ENCODE results near the gene B3GNT9.
A peak's percentile ranks its signal among the peaks of the same experiment; 100 is the strongest.

B3GNT9 gene

GRCh38 chr16:67109407-67110135 is 41.2 kb downstream of the B3GNT9 start, which contains the start of gene PHAF1:
PHAF1 (plus strand) TSS chr16:67109941; CDS start chr16:67110176, 235 bp downstream.
- 5% methylated on average over 56 of the region's 63 CpGs for WGBS (ENCODE audit: insufficient coverage)
- peak; percentile 89 to 93 (median 92) for DNase-seq
- Histone ChIP-seq H3K27me3 (replicated peaks in 2 of 5; ENCODE audit: control insufficient read depth in 4 of 5, insufficient read depth in 5 of 5, low read length in 4 of 5) (no peaks in the 10 kb centered on the region), H3K27ac (ENCODE audit: insufficient read depth in 1 of 2, low read depth in 1 of 2, low read length in 2 of 2, poor library complexity in 1 of 2, severe bottlenecking in 2 of 2) (peak within 1 kb of the TSS; percentile 40 to 85), H3K9me3 (ENCODE audit: control extremely low read depth in 1 of 5, control insufficient read depth in 4 of 5, insufficient read depth in 2 of 5, low read depth in 1 of 5, low read length in 4 of 5) (no peaks in the 10 kb centered on the region), H3K4me1 (ENCODE audit: control extremely low read depth in 1 of 4, control insufficient read depth in 4 of 4, insufficient read depth in 4 of 4, low read length in 3 of 4) (peaks cover 9 to 39% (median 27%) of the 10 kb centered on the region in 4 experiments), H3K36me3 (ENCODE audit: control insufficient read depth in 4 of 4, insufficient read depth in 4 of 4, low read length in 3 of 4) (peaks cover 0 to 3% (median 1%) of the 10 kb centered on the region in 4 experiments), H3K4me3 (ENCODE audit: control insufficient read depth in 1 of 7, extremely low read depth in 1 of 7, insufficient read depth in 4 of 7, low read depth in 2 of 7, low read length in 6 of 7) (peak within 1 kb of the TSS; percentile 83 to 98 (median 93))
- CTCF ChIA-PET, result interaction anchor here (1.3 kb wide), 1 partner anchor 10 kb away, joined by 4 read pairs; no protein-coding TSS in a partner anchor
- POLR2A ChIA-PET, result no interaction called here

DNA sequence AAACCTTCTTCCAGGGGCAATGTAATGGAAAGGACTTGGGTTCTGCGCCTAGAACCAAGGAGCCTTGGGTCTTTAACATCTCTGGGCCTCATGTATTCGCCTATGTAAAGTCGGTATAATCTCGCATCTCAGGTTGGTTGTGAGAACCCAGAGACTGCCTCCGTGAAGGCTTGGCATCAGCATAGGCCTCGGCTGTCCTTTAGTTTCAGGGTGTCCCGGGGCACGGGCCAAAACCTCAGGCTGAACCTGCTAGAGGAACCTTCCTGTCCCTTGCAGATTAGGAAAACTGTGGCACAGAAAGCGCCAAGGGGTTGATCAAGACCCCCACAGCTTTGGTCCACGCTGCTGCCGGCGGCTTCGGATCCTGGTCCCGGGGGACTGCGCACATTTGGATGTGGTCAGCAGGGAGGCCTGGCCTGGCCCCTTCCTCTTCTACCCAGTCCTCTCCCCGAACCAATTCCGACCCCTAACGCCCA is 41.8 kb downstream of the B3GNT9 start:
- peak overlapping the region in 1 of 2 experiments; percentile 85 for H3K27ac ChIP-seq (ENCODE audit: insufficient read depth in 1 of 2, low read depth in 1 of 2, low read length in 2 of 2, poor library complexity in 1 of 2, severe bottlenecking in 2 of 2)
- DNase-seq, result no peak
- H3K9me3 ChIP-seq (ENCODE audit: control extremely low read depth in 1 of 5, control insufficient read depth in 4 of 5, insufficient read depth in 2 of 5, low read depth in 1 of 5, low read length in 4 of 5), result no peaks in the 10 kb centered on the region
- ChIA-PET POLR2A (no interaction called here), CTCF (interaction anchor here (13.4 kb wide), 1 partner anchor 89 kb away, joined by 206 read pairs; no protein-coding TSS in a partner anchor)
- 93% methylated on average over 18 of the region's 18 CpGs for WGBS (ENCODE audit: insufficient coverage)
- H3K36me3 ChIP-seq (ENCODE audit: control insufficient read depth in 4 of 4, insufficient read depth in 4 of 4, low read length in 3 of 4), result peaks cover 0 to 3% (median 1%) of the 10 kb centered on the region in 4 experiments
- H3K4me1 ChIP-seq (ENCODE audit: control extremely low read depth in 1 of 4, control insufficient read depth in 4 of 4, insufficient read depth in 4 of 4, low read length in 3 of 4), result peaks cover 9 to 39% (median 25%) of the 10 kb centered on the region in 4 experiments
- H3K27me3 ChIP-seq (replicated peaks in 2 of 5; ENCODE audit: control insufficient read depth in 4 of 5, insufficient read depth in 5 of 5, low read length in 4 of 5), result no peaks in the 10 kb centered on the region
- peak overlapping the region in 4 of 7 experiments; percentile 92 to 98 (median 94) for H3K4me3 ChIP-seq (ENCODE audit: control insufficient read depth in 1 of 7, extremely low read depth in 1 of 7, insufficient read depth in 4 of 7, low read depth in 2 of 7, low read length in 6 of 7)

GRCh38 chr16:67108489-67108888 is 42.3 kb downstream of the B3GNT9 start:
- WGBS (ENCODE audit: insufficient coverage), result 99% methylated on average over 6 of the region's 6 CpGs
- H3K9me3 ChIP-seq (ENCODE audit: control extremely low read depth in 1 of 5, control insufficient read depth in 4 of 5, insufficient read depth in 2 of 5, low read depth in 1 of 5, low read length in 4 of 5), result no peaks in the 10 kb centered on the region
- no peak overlapping the region for H3K27ac ChIP-seq (ENCODE audit: insufficient read depth in 1 of 2, low read depth in 1 of 2, low read length in 2 of 2, poor library complexity in 1 of 2, severe bottlenecking in 2 of 2)
- H3K4me1 ChIP-seq (ENCODE audit: control extremely low read depth in 1 of 4, control insufficient read depth in 4 of 4, insufficient read depth in 4 of 4, low read length in 3 of 4), result peaks cover 9 to 39% (median 25%) of the 10 kb centered on the region in 4 experiments
- ChIA-PET CTCF (interaction anchor here (13.4 kb wide), 1 partner anchor 89 kb away, joined by 206 read pairs; no protein-coding TSS in a partner anchor), POLR2A (no interaction called here)
- no peak for DNase-seq
- H3K4me3 ChIP-seq (ENCODE audit: control insufficient read depth in 1 of 7, extremely low read depth in 1 of 7, insufficient read depth in 4 of 7, low read depth in 2 of 7, low read length in 6 of 7), result no peak overlapping the region
- H3K36me3 ChIP-seq (ENCODE audit: control insufficient read depth in 4 of 4, insufficient read depth in 4 of 4, low read length in 3 of 4), result peaks cover 0 to 3% (median 1%) of the 10 kb centered on the region in 4 experiments
- no peaks in the 10 kb centered on the region for H3K27me3 ChIP-seq (replicated peaks in 2 of 5; ENCODE audit: control insufficient read depth in 4 of 5, insufficient read depth in 5 of 5, low read length in 4 of 5)

DNA sequence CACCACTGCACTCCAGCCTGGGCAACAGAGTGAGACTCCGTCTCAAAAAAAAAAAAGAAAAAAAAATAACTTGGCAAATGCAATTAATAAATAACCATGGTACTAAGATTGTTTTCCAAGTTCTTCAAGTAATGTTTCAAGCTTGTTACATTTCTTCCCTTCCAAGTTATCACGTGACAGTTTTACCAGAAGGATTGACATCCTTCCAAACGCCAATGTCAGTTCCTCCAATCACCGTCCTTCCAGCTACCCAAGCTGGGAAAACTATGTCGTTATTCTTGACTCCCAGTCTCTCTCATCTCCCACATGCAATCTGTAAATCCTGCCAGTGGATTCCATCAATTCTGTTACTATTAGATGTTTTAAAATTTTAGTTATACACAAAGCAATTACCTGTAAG is 44.9 kb downstream of the B3GNT9 start:
- H3K36me3 ChIP-seq (ENCODE audit: control insufficient read depth in 4 of 4, insufficient read depth in 4 of 4, low read length in 3 of 4), result peaks cover 0 to 8% (median 1%) of the 10 kb centered on the region in 4 experiments
- ChIA-PET POLR2A (no interaction called here), CTCF (interaction anchor here (1.2 to 13.4 kb wide), 8 partner anchors 45 to 130 kb away, joined by 3 to 206 read pairs (median 4); partner anchors contain the start of gene B3GNT9)
- H3K27me3 ChIP-seq (replicated peaks in 2 of 5; ENCODE audit: control insufficient read depth in 4 of 5, insufficient read depth in 5 of 5, low read length in 4 of 5), result no peaks in the 10 kb centered on the region
- no peak overlapping the region for H3K27ac ChIP-seq (ENCODE audit: insufficient read depth in 1 of 2, low read depth in 1 of 2, low read length in 2 of 2, poor library complexity in 1 of 2, severe bottlenecking in 2 of 2)
- DNase-seq, result no peak
- H3K4me3 ChIP-seq (ENCODE audit: control insufficient read depth in 1 of 7, extremely low read depth in 1 of 7, insufficient read depth in 4 of 7, low read depth in 2 of 7, low read length in 6 of 7), result no peak overlapping the region
- peaks cover 2 to 21% (median 17%) of the 10 kb centered on the region in 4 experiments for H3K4me1 ChIP-seq (ENCODE audit: control extremely low read depth in 1 of 4, control insufficient read depth in 4 of 4, insufficient read depth in 4 of 4, low read length in 3 of 4)
- 83% methylated on average over 4 of the region's 5 CpGs for WGBS (ENCODE audit: insufficient coverage)
- no peaks in the 10 kb centered on the region for H3K9me3 ChIP-seq (ENCODE audit: control extremely low read depth in 1 of 5, control insufficient read depth in 4 of 5, insufficient read depth in 2 of 5, low read depth in 1 of 5, low read length in 4 of 5)

DNA sequence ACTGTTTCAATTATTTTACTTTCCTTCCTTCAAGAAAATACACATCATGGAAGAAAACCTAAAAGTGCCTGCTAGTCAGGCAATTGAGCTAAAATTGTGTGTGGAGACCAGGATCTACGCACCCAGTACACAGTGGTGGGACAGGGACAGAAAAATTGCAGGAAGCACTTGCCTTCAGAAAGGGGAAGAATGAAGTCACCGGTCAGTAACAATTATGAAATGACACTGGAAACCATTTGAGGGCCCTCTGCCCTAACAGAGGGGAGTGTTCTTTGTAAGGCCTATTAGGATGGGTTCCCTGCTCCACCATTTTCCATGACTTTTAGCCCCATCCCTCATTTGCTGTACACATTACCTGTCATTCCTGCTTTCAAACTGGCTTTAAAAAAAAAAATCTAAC is 45.6 kb downstream of the B3GNT9 start:
- H3K27me3 ChIP-seq (replicated peaks in 2 of 5; ENCODE audit: control insufficient read depth in 4 of 5, insufficient read depth in 5 of 5, low read length in 4 of 5), result no peaks in the 10 kb centered on the region
- H3K4me1 ChIP-seq (ENCODE audit: control extremely low read depth in 1 of 4, control insufficient read depth in 4 of 4, insufficient read depth in 4 of 4, low read length in 3 of 4), result peaks cover 2 to 15% (median 12%) of the 10 kb centered on the region in 4 experiments
- H3K4me3 ChIP-seq (ENCODE audit: control insufficient read depth in 1 of 7, extremely low read depth in 1 of 7, insufficient read depth in 4 of 7, low read depth in 2 of 7, low read length in 6 of 7), result no peak overlapping the region
- ChIA-PET CTCF (interaction anchor here (1.2 to 13.4 kb wide), 9 partner anchors 46 to 129 kb away, joined by 3 to 206 read pairs (median 5); partner anchors contain the start of gene B3GNT9), POLR2A (no interaction called here)
- no peak overlapping the region for H3K27ac ChIP-seq (ENCODE audit: insufficient read depth in 1 of 2, low read depth in 1 of 2, low read length in 2 of 2, poor library complexity in 1 of 2, severe bottlenecking in 2 of 2)
- H3K36me3 ChIP-seq (ENCODE audit: control insufficient read depth in 4 of 4, insufficient read depth in 4 of 4, low read length in 3 of 4), result peaks cover 0 to 8% (median 1%) of the 10 kb centered on the region in 4 experiments
- no peaks in the 10 kb centered on the region for H3K9me3 ChIP-seq (ENCODE audit: control extremely low read depth in 1 of 5, control insufficient read depth in 4 of 5, insufficient read depth in 2 of 5, low read depth in 1 of 5, low read length in 4 of 5)
- no peak for DNase-seq
- WGBS (ENCODE audit: insufficient coverage), result 73% methylated on average over 1 of the region's 2 CpGs

DNA sequence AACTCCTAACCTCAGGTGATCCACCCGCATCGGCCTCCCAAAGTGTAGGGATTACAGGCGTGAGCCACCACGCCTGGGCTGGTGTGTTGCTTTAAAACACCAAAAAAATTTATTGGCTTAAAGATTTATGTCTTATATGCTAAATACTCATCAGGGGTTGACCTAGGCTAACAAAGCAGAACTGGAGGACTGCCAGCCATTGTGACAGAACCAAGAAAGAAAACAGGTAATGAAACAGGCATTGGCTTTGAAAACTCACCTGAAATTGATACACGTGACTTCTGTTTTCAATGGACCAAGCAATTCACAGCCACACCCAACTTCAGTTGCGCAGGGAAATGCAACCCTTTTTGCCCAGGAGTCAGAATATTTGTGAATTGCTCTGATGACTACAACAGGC is 46.0 kb downstream of the B3GNT9 start:
- ChIA-PET CTCF (interaction anchor here (0.7 to 13.4 kb wide), 8 partner anchors 35 to 127 kb away, joined by 3 to 206 read pairs (median 7); partner anchors contain the start of gene B3GNT9), POLR2A (no interaction called here)
- 90% methylated on average over 3 of the region's 6 CpGs for WGBS (ENCODE audit: insufficient coverage)
- no peak for DNase-seq
- peaks cover 0 to 8% (median 1%) of the 10 kb centered on the region in 4 experiments for H3K36me3 ChIP-seq (ENCODE audit: control insufficient read depth in 4 of 4, insufficient read depth in 4 of 4, low read length in 3 of 4)
- H3K9me3 ChIP-seq (ENCODE audit: control extremely low read depth in 1 of 5, control insufficient read depth in 4 of 5, insufficient read depth in 2 of 5, low read depth in 1 of 5, low read length in 4 of 5), result no peaks in the 10 kb centered on the region
- no peak overlapping the region for H3K4me3 ChIP-seq (ENCODE audit: control insufficient read depth in 1 of 7, extremely low read depth in 1 of 7, insufficient read depth in 4 of 7, low read depth in 2 of 7, low read length in 6 of 7)
- H3K4me1 ChIP-seq (ENCODE audit: control extremely low read depth in 1 of 4, control insufficient read depth in 4 of 4, insufficient read depth in 4 of 4, low read length in 3 of 4), result peaks cover 2 to 14% (median 11%) of the 10 kb centered on the region in 4 experiments
- H3K27ac ChIP-seq (ENCODE audit: insufficient read depth in 1 of 2, low read depth in 1 of 2, low read length in 2 of 2, poor library complexity in 1 of 2, severe bottlenecking in 2 of 2), result no peak overlapping the region
- H3K27me3 ChIP-seq (replicated peaks in 2 of 5; ENCODE audit: control insufficient read depth in 4 of 5, insufficient read depth in 5 of 5, low read length in 4 of 5), result no peaks in the 10 kb centered on the region

All from common myeloid progenitor, CD34-positive (primary cell).